Measurements from ENCODE around the gene METAP1. TPM values are rescaled to one million over a fixed set of nuclear protein-coding genes. Genes with fewer than 3 reads are reported as not detected.
"Not testable (repeated sequence)": the region's sequence is repeated elsewhere in the genome, so short reads cannot be mapped to it uniquely, and the experiment has no call there.

The METAP1 gene
- total RNA-seq, 1 donor from 2014 or later, result 58.2 TPM

GRCh38 chr4:99038213-99038612, 42.7 kb downstream of the METAP1 start:
- no peaks in the 10 kb centered on the region for H3K27me3 Mint-ChIP-seq (ENCODE audit: low read depth)
- DNase-seq (ENCODE audit: low spot score), result no peak

GRCh38 chr4:99043346-99043745, 47.8 kb downstream of the METAP1 start:
- intact Hi-C loops (cut with micrococcal nuclease), result no loop called here
- Mint-ChIP-seq H3K9me3 (peaks cover 9% of the 10 kb centered on the region), H3K27ac (peak overlapping the region; percentile 82), H3K4me1 (ENCODE audit: low read depth) (peaks cover 25% of the 10 kb centered on the region), H3K36me3 (ENCODE audit: low read depth) (peaks cover 75% of the 10 kb centered on the region), H3K4me3 (ENCODE audit: low read depth) (peak overlapping the region; percentile 42), H3K27me3 (ENCODE audit: low read depth) (no peaks in the 10 kb centered on the region)
- no peak for DNase-seq (ENCODE audit: low spot score)

More at GRCh38 chr4:99038213-99038612, 42.7 kb downstream of the METAP1 start:
- intact Hi-C loops (cut with micrococcal nuclease), result no loop called here
- H3K36me3 Mint-ChIP-seq (ENCODE audit: low read depth), result peaks cover 76% of the 10 kb centered on the region
- peaks cover 12% of the 10 kb centered on the region for H3K4me1 Mint-ChIP-seq (ENCODE audit: low read depth)
- no peak overlapping the region for H3K4me3 Mint-ChIP-seq (ENCODE audit: low read depth)
- H3K9me3 Mint-ChIP-seq, result peaks cover 21% of the 10 kb centered on the region
- H3K27ac Mint-ChIP-seq, result no peak overlapping the region

- DNase-seq (ENCODE audit: low spot score), result no peak
- peaks cover 35% of the 10 kb centered on the region for H3K4me1 Mint-ChIP-seq (ENCODE audit: low read depth)
- peaks cover 85% of the 10 kb centered on the region for H3K36me3 Mint-ChIP-seq (ENCODE audit: low read depth)
- no peak overlapping the region for H3K27ac Mint-ChIP-seq
- H3K27me3 Mint-ChIP-seq (ENCODE audit: low read depth), result no peaks in the 10 kb centered on the region
- H3K9me3 Mint-ChIP-seq, result peaks cover 7% of the 10 kb centered on the region
- intact Hi-C loops (cut with micrococcal nuclease), result no loop called here
- H3K4me3 Mint-ChIP-seq (ENCODE audit: low read depth), result no peak overlapping the region
These were observed 52.2 kb downstream of the METAP1 start for GRCh38 chr4:99047710-99048109.

GRCh38 chr4:99052902-99053301, 57.4 kb downstream of the METAP1 start:
- Mint-ChIP-seq H3K9me3 (no peaks in the 10 kb centered on the region), H3K4me1 (ENCODE audit: low read depth) (peaks cover 43% of the 10 kb centered on the region), H3K4me3 (ENCODE audit: low read depth) (no peak overlapping the region), H3K36me3 (ENCODE audit: low read depth) (peaks cover 66% of the 10 kb centered on the region), H3K27me3 (ENCODE audit: low read depth) (no peaks in the 10 kb centered on the region), H3K27ac (peak overlapping the region; percentile 58)
- DNase-seq (ENCODE audit: low spot score), result no peak
- intact Hi-C loops (cut with micrococcal nuclease), result loop anchor here (2.0 to 10.0 kb wide), 4 partner anchors 388 to 908 kb away; partner anchors contain the start of genes RAP1GDS1 and STPG2

GRCh38 chr4:99054428-99054994, 59.0 kb downstream of the METAP1 start:
- H3K9me3 Mint-ChIP-seq, result no peaks in the 10 kb centered on the region
- no peak for DNase-seq (ENCODE audit: low spot score)
- H3K27ac Mint-ChIP-seq, result peak overlapping the region; percentile 75
- H3K36me3 Mint-ChIP-seq (ENCODE audit: low read depth), result peaks cover 61% of the 10 kb centered on the region
- peaks cover 41% of the 10 kb centered on the region for H3K4me1 Mint-ChIP-seq (ENCODE audit: low read depth)
- H3K27me3 Mint-ChIP-seq (ENCODE audit: low read depth), result no peaks in the 10 kb centered on the region
- H3K4me3 Mint-ChIP-seq (ENCODE audit: low read depth), result no peak overlapping the region
- intact Hi-C loops (cut with micrococcal nuclease), result loop anchor here (2.0 to 10.0 kb wide), 4 partner anchors 126 to 910 kb away; partner anchors contain the start of genes EIF4E, RAP1GDS1 and STPG2

- Mint-ChIP-seq H3K36me3 (ENCODE audit: low read depth) (peaks cover 57% of the 10 kb centered on the region), H3K4me3 (ENCODE audit: low read depth) (no peak overlapping the region)
- intact Hi-C loops (cut with micrococcal nuclease), result loop anchor here (5.0 to 10.0 kb wide), 4 partner anchors 393 to 913 kb away; partner anchors contain the start of genes RAP1GDS1 and STPG2
These were observed 62.7 kb downstream of the METAP1 start for GRCh38 chr4:99058228-99058627.

GRCh38 chr4:99059550-99059949, 64.0 kb downstream of the METAP1 start:
- H3K4me3 Mint-ChIP-seq (ENCODE audit: low read depth), result no peak overlapping the region
- DNase-seq (ENCODE audit: low spot score), result no peak
- no peaks in the 10 kb centered on the region for H3K27me3 Mint-ChIP-seq (ENCODE audit: low read depth)
- H3K9me3 Mint-ChIP-seq, result no peaks in the 10 kb centered on the region
- intact Hi-C loops (cut with micrococcal nuclease), result loop anchor here (5.0 to 10.0 kb wide), 4 partner anchors 395 to 915 kb away; partner anchors contain the start of genes RAP1GDS1 and STPG2
- H3K27ac Mint-ChIP-seq, result no peak overlapping the region
- H3K4me1 Mint-ChIP-seq (ENCODE audit: low read depth), result peaks cover 15% of the 10 kb centered on the region
- peaks cover 54% of the 10 kb centered on the region for H3K36me3 Mint-ChIP-seq (ENCODE audit: low read depth)

More at GRCh38 chr4:99058228-99058627, 62.7 kb downstream of the METAP1 start:
- H3K9me3 Mint-ChIP-seq, result no peaks in the 10 kb centered on the region
- no peak overlapping the region for H3K27ac Mint-ChIP-seq
- no peak for DNase-seq (ENCODE audit: low spot score)
- H3K4me1 Mint-ChIP-seq (ENCODE audit: low read depth), result peaks cover 24% of the 10 kb centered on the region
- H3K27me3 Mint-ChIP-seq (ENCODE audit: low read depth), result no peaks in the 10 kb centered on the region

GRCh38 chr4:99061048-99061700, 65.7 kb downstream of the METAP1 start:
- H3K4me3 Mint-ChIP-seq (ENCODE audit: low read depth), result no peak overlapping the region
- no peak for DNase-seq (ENCODE audit: low spot score)
- intact Hi-C loops (cut with micrococcal nuclease), result no loop called here
- peak overlapping the region; percentile 14 for H3K27ac Mint-ChIP-seq
- H3K27me3 Mint-ChIP-seq (ENCODE audit: low read depth), result no peaks in the 10 kb centered on the region
- H3K9me3 Mint-ChIP-seq, result no peaks in the 10 kb centered on the region
- peaks cover 4% of the 10 kb centered on the region for H3K4me1 Mint-ChIP-seq (ENCODE audit: low read depth)
- peaks cover 62% of the 10 kb centered on the region for H3K36me3 Mint-ChIP-seq (ENCODE audit: low read depth)

- DNase-seq (ENCODE audit: low spot score), result no peak
- Mint-ChIP-seq H3K9me3 (no peaks in the 10 kb centered on the region), H3K27ac (no peak overlapping the region), H3K27me3 (ENCODE audit: low read depth) (no peaks in the 10 kb centered on the region), H3K36me3 (ENCODE audit: low read depth) (peaks cover 66% of the 10 kb centered on the region), H3K4me1 (ENCODE audit: low read depth) (peaks cover 3% of the 10 kb centered on the region), H3K4me3 (ENCODE audit: low read depth) (no peak overlapping the region)
- intact Hi-C loops (cut with micrococcal nuclease), result no loop called here
These were observed 66.6 kb downstream of the METAP1 start for GRCh38 chr4:99062120-99062519.

GRCh38 chr4:99065521-99065920, 70.0 kb downstream of the METAP1 start:
- not testable (repeated sequence) for H3K4me3 Mint-ChIP-seq (ENCODE audit: low read depth); DNase-seq (ENCODE audit: low spot score)
- peaks cover 58% of the 10 kb centered on the region for H3K36me3 Mint-ChIP-seq (ENCODE audit: low read depth)

GRCh38 chr4:99067617-99068016, 72.1 kb downstream of the METAP1 start:
- Mint-ChIP-seq H3K36me3 (ENCODE audit: low read depth) (peaks cover 59% of the 10 kb centered on the region), H3K9me3 (no peaks in the 10 kb centered on the region), H3K4me3 (ENCODE audit: low read depth) (no peak overlapping the region), H3K27me3 (ENCODE audit: low read depth) (no peaks in the 10 kb centered on the region), H3K27ac (no peak overlapping the region), H3K4me1 (ENCODE audit: low read depth) (no peaks in the 10 kb centered on the region)
- DNase-seq (ENCODE audit: low spot score), result no peak
- intact Hi-C loops (cut with micrococcal nuclease), result no loop called here

More at GRCh38 chr4:99065521-99065920, 70.0 kb downstream of the METAP1 start:
- H3K4me1 Mint-ChIP-seq (ENCODE audit: low read depth); intact Hi-C loops (cut with micrococcal nuclease); H3K27ac Mint-ChIP-seq; H3K9me3 Mint-ChIP-seq; H3K27me3 Mint-ChIP-seq (ENCODE audit: low read depth): not testable (repeated sequence)

- no peaks in the 10 kb centered on the region for H3K9me3 Mint-ChIP-seq
- H3K4me1 Mint-ChIP-seq (ENCODE audit: low read depth), result no peaks in the 10 kb centered on the region
- intact Hi-C loops (cut with micrococcal nuclease), result no loop called here
- H3K36me3 Mint-ChIP-seq (ENCODE audit: low read depth), result peaks cover 60% of the 10 kb centered on the region
- H3K27me3 Mint-ChIP-seq (ENCODE audit: low read depth), result no peaks in the 10 kb centered on the region
- DNase-seq (ENCODE audit: low spot score), result no peak
- no peak overlapping the region for H3K4me3 Mint-ChIP-seq (ENCODE audit: low read depth)
- H3K27ac Mint-ChIP-seq, result no peak overlapping the region
These were observed 75.6 kb downstream of the METAP1 start for GRCh38 chr4:99071159-99071558.

GRCh38 chr4:99074816-99075215, 79.3 kb downstream of the METAP1 start:
- intact Hi-C loops (cut with micrococcal nuclease), result no loop called here
- Mint-ChIP-seq H3K4me3 (ENCODE audit: low read depth) (no peak overlapping the region), H3K27ac (no peak overlapping the region), H3K27me3 (ENCODE audit: low read depth) (no peaks in the 10 kb centered on the region), H3K9me3 (no peaks in the 10 kb centered on the region), H3K36me3 (ENCODE audit: low read depth) (peaks cover 68% of the 10 kb centered on the region), H3K4me1 (ENCODE audit: low read depth) (peaks cover 3% of the 10 kb centered on the region)
- no peak for DNase-seq (ENCODE audit: low spot score)
